SH-SY5Y (cell line): ENCODE measurements around the gene SPTBN5.

Experiments used
- GATA2 ChIP-seq: IDR thresholded peaks from 2 replicates; pipeline ENCODE4 v1.6.1; 2011; ENCODE audit warnings: mild to moderate bottlenecking, low read depth, low read length
- GATA3 ChIP-seq: IDR thresholded peaks from 2 replicates; pipeline ENCODE4 v1.6.1; 2011; ENCODE audit warnings: low read depth, mild to moderate bottlenecking, low read length, moderate library complexity

DNA sequence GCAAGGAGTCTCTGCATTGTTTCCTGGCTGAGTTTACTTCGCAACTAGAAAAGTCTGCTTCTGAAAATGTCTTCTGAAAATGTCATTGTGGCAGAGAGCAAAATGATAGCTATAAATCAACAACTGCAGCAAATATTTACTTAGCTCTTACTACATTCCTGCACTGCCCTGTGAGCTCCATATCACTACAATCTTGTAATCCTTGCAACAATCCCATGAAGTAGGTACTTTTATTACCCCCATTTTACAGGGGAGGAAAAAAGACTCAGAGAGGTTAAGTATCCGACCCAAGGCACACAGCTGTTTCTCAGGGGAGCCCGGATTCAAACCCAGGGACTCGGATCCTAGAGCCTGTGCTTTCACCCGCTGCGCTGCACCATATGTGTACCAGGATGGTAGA, 34.2 kb upstream of the SPTBN5 start:
- TF ChIP-seq GATA3 = no peak
- no peak for TF ChIP-seq GATA2
